ENCODE data around the gene SURF2. TPM values are rescaled to one million over a fixed set of nuclear protein-coding genes. Genes with fewer than 3 reads are reported as not detected.

SURF2 gene
- total and polyA plus RNA-seq, 9 of the 15 experiments (the other 6 are each of a cell fraction or from before 2014, with no cell fraction given) = 5.5 to 82.5 (median 21.3) TPM

GRCh38 chr9:133375724-133376654 is 19.6 kb downstream of the SURF2 start, which contains the start of the genes STKLD1 and SURF4 (continued):
- TF ChIP-seq CBX1 (IDR thresholded peaks at IDR 0.05; ENCODE audit: low read depth) = peak; percentile 14; the same call in 1 of the 2 replicates
- peak; percentile 93 for TF ChIP-seq RBBP5 (IDR thresholded peaks at IDR 0.05; ENCODE audit: borderline replicate concordance, insufficient read depth, low read length, poor library complexity, severe bottlenecking)
- no peak for TF ChIP-seq POLR3A (IDR thresholded peaks at IDR 0.05; ENCODE audit: borderline replicate concordance, extremely low read depth, insufficient read depth, insufficient read length)
- no peak for TF ChIP-seq RUNX1 (IDR thresholded peaks at IDR 0.05; ENCODE audit: low read depth)
- no peak for TF ChIP-seq MXI1 (IDR thresholded peaks at IDR 0.05; ENCODE audit: low read depth, low read length)
- TF ChIP-seq FOXA1 (IDR thresholded peaks at IDR 0.05; ENCODE audit: borderline replicate concordance) = no peak
- TF ChIP-seq RHOXF2B (CRISPR knock-in tag; conservative IDR thresholded peaks at IDR 0.05) = no peak
- TF ChIP-seq ZFP30 (CRISPR knock-in tag; IDR thresholded peaks at IDR 0.05; ENCODE audit: borderline replicate concordance) = no peak
- no peak for TF ChIP-seq ZNF830 (CRISPR knock-in tag; IDR thresholded peaks at IDR 0.05)
- TF ChIP-seq PCBP1 (IDR thresholded peaks at IDR 0.05; ENCODE audit: low read depth, low read length, poor library complexity, severe bottlenecking) = peak; percentile 66
- TF ChIP-seq HDAC1 (IDR thresholded peaks at IDR 0.05) = peak in 1 of 2 experiments; percentile 71; a peak in 2 of 4 replicates
- no peak; the same call in none of the 2 replicates for TF ChIP-seq RNF2 (IDR thresholded peaks at IDR 0.05)
- TF ChIP-seq MED1 (CRISPR knock-in tag; IDR thresholded peaks at IDR 0.05; ENCODE audit: borderline replicate concordance) = no peak
- TF ChIP-seq NFIX (CRISPR knock-in tag; IDR thresholded peaks at IDR 0.05; ENCODE audit: low read depth) = no peak
- TF ChIP-seq FOXK1 (CRISPR knock-in tag; IDR thresholded peaks at IDR 0.05; ENCODE audit: borderline replicate concordance) = no peak
- TF ChIP-seq, protein P1, sequence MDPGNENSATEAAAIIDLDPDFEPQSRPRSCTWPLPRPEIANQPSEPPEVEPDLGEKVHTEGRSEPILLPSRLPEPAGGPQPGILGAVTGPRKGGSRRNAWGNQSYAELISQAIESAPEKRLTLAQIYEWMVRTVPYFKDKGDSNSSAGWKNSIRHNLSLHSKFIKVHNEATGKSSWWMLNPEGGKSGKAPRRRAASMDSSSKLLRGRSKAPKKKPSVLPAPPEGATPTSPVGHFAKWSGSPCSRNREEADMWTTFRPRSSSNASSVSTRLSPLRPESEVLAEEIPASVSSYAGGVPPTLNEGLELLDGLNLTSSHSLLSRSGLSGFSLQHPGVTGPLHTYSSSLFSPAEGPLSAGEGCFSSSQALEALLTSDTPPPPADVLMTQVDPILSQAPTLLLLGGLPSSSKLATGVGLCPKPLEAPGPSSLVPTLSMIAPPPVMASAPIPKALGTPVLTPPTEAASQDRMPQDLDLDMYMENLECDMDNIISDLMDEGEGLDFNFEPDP (CRISPR knock-in tag; IDR thresholded peaks at IDR 0.05) = no peak
- TF ChIP-seq RAD51 (IDR thresholded peaks at IDR 0.05; ENCODE audit: borderline replicate concordance, low read depth) = no peak
- TF ChIP-seq ILF3 (IDR thresholded peaks at IDR 0.05; ENCODE audit: borderline replicate concordance) = peak; percentile 88; the same call in 1 of the 2 replicates
- 0 out of 2 replicates have a peak, but pooled peaks have one; percentile 48 for TF ChIP-seq ETV5 (CRISPR knock-in tag; IDR thresholded peaks at IDR 0.05; ENCODE audit: low read depth)
- TF ChIP-seq ZNF707 (CRISPR knock-in tag; conservative IDR thresholded peaks at IDR 0.05) = no peak
- no peak for TF ChIP-seq HES1 (IDR thresholded peaks at IDR 0.05; ENCODE audit: low read depth)
- TF ChIP-seq BRD4 (IDR thresholded peaks at IDR 0.05) = no peak
- no peak for TF ChIP-seq ZNF324 (CRISPR knock-in tag; IDR thresholded peaks at IDR 0.05)
- peak; percentile 93 for TF ChIP-seq TAF1 (IDR thresholded peaks at IDR 0.05; ENCODE audit: control insufficient read depth, extremely low read depth, insufficient read depth, low read length, severe bottlenecking)
- TF ChIP-seq ZNF140 (CRISPR knock-in tag; IDR thresholded peaks at IDR 0.05) = no peak
- no peak for TF ChIP-seq XRCC4 (IDR thresholded peaks at IDR 0.05; ENCODE audit: extremely low read depth, insufficient read depth, insufficient read length)
